Left forelimb (tissue), 1 donor: ENCODE data around the gene SPIRE2.

Experiments
- DNase-seq: peaks from one replicate; pipeline ENCODE4 v3.0.0-alpha.2; 2018; ENCODE audit warnings: low spot score

The SPIRE2 gene

GRCh38 chr16:89837014-89837546 lies 8.8 kb downstream of the SPIRE2 start:
- DNase-seq = no peak

DNA sequence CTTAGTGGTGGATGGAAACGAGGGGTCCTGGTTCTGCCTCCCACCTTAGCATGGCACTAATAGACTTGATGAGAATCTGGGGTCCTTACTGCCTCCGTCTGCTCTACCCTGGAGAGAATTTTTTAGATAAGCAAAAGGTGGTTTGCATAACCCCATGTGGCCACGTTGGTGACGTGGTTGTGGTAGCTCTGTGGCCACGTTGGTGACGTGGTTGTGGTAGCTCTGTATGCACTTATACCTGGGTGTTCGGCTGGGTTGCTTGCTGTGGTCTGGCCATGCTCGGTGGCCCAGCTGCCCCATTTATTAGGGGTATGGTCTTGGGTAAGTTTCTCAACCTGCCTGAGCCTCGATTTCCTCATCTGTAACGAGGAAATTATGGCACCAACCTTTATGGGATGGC lies 13.0 kb downstream of the SPIRE2 start:
- no peak for DNase-seq

GRCh38 chr16:89842471-89843408 lies 14.5 kb downstream of the SPIRE2 start:
- no peak for DNase-seq

DNA sequence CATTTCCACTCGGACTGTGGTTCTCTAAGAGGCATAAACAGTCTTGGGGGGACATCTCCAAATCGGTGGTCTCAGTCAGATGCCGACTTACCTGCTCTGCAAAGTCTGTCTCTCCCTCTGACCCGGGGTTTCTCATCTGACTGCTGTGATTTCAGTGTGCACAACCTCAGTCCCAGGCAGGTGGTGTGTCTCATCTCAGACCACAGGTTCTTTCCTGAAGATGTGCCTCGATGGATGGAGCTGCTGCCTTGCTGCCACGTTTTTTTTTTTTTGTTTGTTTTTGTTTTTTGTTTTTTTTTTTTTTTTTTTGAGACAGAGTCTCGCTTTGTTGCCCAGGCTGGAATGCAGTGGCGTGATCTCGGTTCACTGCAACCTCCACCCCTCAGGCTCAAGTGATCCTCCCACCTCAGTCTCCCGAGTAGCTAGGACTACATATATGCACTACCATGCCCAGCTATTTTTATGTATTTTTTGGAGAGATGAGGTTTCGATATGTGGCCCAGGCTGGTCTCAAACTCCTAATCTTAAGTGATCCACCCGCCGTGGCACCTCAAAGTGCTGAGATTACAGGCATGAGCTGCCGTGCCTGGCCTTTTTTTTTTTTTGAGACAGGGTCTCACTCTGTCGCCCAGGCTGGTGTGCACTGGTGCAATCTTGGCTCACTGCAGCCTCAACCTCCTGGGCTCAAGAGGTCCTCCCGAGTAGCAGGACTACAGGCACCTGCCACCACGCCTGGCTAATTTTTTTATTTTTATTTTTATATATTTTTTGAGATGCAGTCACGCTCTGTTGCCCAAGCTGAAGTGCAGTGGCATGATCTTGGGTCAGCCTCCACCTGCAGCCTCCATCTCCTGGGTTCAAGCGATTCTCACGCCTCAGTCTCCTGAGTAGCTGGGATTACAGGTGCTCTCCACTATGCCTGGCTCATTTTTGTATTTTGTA lies 15.4 kb downstream of the SPIRE2 start:
- DNase-seq = no peak

DNA sequence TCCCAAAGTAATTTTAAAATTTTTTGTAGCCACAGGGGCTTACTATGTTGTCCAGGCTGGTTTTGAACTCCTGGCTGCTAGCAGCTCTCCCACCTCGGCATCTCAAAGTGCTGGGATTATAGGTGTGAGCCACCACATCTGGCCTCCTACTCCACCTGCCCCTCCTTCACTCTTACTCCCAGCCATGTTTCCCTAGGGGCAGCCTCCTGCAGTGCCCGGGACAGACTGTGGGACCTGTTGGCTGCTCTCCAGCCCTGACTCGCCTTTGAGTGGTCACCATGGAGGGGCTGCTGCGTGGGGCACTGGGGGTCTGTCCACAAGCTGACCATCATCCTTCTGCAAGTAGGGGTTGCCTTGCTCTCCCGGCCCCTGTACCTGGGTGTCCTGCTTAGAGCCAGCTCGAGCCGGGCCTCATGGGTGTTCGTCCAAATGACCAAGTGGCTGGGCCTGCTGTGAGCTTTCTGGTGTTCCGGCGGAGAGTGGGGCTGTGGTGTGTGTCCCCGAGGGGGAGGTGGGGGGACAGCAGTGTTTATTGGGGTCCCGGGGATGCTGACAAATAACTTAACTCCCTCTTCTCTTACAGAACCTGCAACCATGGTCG lies 16.6 kb downstream of the SPIRE2 start:
- DNase-seq = no peak

DNA sequence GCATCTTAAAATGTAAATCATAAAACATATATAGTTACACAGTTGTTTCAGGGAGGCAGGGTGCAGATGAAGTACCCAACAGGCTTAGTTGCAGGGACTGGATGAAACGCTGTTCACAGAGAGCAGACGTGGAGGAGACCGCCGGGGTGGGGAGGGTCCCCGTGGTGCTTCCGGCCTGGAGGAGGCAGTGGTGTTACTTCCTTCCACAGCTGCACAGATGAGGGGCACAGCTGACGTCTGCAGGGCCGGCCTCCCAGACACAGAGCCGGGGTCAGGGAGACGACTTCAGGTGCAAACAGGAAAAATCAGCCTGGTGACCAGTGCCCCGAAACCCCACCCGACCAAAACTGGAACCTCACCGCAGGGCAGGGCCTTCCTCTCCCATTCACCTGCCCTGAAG lies 17.1 kb downstream of the SPIRE2 start:
- DNase-seq = no peak

DNA sequence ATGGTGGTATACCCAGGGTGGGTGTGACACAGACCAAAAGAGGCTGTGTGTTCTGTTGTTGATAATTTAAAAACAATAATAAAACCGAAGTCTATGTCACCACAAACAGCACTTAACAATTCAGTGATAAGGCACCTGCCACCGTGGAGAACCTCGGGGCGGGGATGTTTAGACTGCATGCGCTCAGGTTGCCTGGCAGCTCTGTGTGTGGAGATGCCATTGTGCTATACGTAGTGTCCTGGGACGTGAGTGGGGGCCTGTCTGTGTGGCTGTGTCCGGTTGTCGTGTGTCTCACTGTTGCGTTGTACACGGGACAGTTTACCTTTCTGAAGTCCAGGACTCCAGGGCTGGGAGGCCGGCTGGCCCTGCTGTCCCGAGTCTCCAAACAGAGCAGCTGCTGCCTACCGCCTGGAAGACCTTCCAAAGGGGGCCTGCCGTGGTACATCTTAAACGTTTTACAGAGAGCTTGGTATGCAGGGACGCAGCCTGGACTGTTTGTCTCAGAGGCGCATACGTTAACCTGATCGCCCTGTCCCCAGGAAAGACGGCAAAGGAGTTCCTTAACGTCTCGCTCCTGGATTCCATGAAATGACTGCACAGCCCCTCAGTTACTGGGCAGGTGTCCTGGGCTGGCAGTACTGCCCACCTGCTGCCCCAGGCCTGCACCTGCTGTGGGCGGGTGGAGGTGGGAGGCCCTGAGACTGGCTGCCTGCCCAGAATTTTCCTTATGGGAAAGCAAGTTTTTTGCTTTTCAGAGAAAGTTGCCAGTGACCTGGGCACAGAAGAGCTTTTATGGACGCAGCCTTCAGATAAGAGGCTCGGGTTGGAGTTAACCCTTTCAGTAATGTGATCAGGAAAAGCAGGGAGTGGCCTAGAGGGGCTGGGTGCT lies 19.0 kb downstream of the SPIRE2 start:
- DNase-seq = no peak

GRCh38 chr16:89847940-89848297 lies 19.6 kb downstream of the SPIRE2 start:
- no peak for DNase-seq

- no peak for DNase-seq
Measured at GRCh38 chr16:89848974-89849373, 20.7 kb downstream of the SPIRE2 start.

- no peak for DNase-seq
Measured at GRCh38 chr16:89853306-89853993, 25.2 kb downstream of the SPIRE2 start.

DNA sequence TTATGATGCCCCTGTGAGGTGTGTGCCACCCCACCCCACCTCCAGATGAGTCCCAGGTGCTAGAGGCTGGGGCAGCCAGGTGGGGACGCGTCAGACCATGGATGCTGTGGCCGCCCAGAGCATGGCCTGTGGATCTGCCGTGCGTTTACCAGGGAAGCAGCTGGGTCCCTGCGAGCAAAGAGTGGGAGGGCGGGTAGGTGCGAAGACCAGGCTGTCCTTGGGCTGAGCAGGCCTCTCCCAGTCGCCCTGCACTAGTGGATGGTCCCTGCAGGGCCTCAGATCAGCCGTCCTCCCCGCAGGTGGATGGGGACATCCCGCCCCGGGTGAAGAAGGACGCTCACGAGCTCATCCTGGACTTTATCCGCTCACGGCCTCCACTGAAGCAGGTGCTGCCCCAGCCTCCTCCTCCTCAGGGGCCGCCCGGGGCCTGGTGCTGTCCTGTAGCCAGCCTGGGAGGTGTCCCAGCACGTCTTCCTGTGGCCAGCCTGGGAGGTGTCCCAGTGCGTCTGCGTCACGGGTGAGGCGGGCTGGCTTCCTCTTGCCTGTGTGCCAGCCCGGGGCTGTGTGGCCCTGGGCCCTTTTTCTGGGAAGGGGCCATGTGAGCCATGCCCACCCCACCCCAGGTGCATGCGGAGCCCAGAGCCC lies 27.1 kb downstream of the SPIRE2 start:
- no peak for DNase-seq

GRCh38 chr16:89855986-89856385 lies 27.7 kb downstream of the SPIRE2 start:
- no peak for DNase-seq

DNA sequence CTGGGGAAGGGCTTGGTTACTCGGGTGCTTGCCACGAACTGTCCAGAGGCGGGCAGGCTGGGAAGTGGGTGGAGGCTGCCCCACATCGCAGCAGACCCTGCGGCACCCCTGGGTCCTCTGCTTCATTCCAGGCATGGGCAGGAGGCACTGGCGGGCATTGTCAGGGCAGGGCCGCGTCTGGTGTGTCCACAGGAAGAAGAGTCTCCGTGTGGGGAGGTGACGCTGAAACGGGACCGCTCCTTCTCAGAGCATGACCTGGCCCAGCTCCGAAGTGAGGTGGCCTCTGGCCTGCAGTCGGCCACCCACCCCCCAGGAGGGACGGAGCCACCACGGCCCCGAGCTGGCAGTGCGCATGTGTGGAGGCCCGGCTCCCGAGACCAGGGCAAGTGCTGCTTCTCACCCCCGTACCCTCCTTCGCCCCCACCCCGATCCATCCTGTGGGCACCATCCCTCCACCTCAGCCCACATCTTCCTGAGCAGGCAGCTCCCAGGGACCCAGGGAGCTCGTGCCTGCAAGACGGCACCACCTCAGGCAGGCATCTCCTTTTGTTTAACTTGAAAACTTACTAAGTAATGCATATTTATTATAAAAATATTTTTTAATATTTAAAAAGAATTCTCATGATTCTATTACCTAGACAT lies 30.8 kb downstream of the SPIRE2 start:
- no peak for DNase-seq

DNA sequence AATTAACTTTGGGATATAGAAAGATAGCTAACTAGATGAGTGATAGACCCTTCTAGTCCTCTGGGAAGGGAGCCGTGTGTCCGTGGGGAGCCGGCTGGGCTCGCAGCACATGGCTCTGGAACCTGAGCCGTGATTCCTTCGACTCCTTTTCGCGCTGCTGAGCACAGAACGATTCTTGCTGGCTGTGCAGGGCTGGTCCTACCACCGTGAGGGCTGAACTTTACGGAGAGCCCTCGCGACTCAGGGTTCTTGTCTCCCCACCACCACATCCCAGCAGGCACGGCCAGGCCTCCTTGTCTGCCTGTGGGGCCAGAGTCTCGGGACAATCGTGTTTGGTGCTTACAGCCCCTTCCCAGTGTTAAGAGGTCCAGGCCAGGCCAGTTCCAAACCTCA lies 31.3 kb downstream of the SPIRE2 start:
- no peak for DNase-seq

- peak; percentile 77 for DNase-seq
Measured at GRCh38 chr16:89860747-89861304, 32.6 kb downstream of the SPIRE2 start.

- no peak for DNase-seq
Measured at GRCh38 chr16:89861648-89862047, 33.4 kb downstream of the SPIRE2 start.

DNA sequence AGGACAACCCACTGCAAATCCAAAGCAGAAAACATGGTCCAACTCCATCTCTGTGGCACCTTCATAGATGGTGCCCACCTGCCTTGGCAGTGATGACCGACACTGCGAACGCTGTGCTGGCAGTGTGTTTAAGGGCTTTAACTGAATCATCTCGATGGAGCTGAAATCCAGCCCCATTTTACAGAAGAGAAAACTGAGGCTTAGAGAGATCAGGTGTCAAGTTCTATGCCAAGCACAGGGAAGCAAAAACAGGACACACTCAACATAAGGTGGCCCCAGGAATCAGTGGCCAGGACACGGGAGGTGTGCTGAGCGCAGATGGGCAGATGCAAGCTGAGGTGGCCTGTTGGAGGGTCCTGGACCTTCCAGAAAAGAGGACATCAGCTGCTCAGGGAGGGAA lies 34.5 kb downstream of the SPIRE2 start:
- no peak for DNase-seq

GRCh38 chr16:89863741-89864526 lies 35.7 kb downstream of the SPIRE2 start:
- DNase-seq = no peak

- DNase-seq = no peak
Measured at GRCh38 chr16:89864527-89864820, 36.2 kb downstream of the SPIRE2 start.
